Prostate gland (tissue), 2 donors: ENCODE data around the gene TNPO3.

ENCODE experiments used
- POLR2A ChIP-seq: fragments of 450-650 bp; IDR thresholded peaks from one replicate; pipeline ENCODE4 v1.6.1; 2016; ENCODE audit warnings: antibody characterized with exemption, mild to moderate bottlenecking
- POLR2AphosphoS5 ChIP-seq: sonication (generic); formaldehyde crosslinking; IDR thresholded peaks from one replicate; pipeline ENCODE4 v1.6.1; 2017; ENCODE audit warnings: antibody characterized with exemption
- TF ChIP-seq, protein P1 (sequence below), 4 experiments: fragments of 200-600 bp in 2 of 4; fragments of 450-650 bp in 2 of 4; sonication (generic) in 2 of 4; IDR thresholded peaks; 1 replicate in 3 of 4; 2 replicates in 1 of 4; pipeline ENCODE4 v1.5.1; 2016 to 2019; ENCODE audit warnings: antibody characterized with exemption in 4 of 4, mild to moderate bottlenecking in 2 of 4, moderate library complexity in 2 of 4

DNA sequence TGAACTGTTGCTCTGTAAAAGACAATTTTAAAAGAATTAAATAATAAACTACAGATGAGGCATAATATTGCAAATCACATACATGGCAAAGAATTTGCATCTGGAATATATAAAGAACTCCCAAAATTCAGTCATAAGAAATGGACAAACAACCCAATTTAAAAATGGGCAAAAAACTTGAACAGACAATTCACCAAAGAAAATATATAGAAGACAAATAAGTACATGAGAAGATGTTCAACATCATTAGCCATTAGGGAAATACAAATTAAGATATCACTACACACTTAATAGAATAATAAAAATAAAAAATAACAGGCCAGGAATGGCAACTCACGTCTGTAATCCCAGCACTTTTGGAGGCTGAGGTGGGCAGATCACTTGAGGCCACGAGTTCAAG lies 22.0 kb upstream of the TNPO3 start:
- TF ChIP-seq POLR2A: no peak
- TF ChIP-seq, protein P1, sequence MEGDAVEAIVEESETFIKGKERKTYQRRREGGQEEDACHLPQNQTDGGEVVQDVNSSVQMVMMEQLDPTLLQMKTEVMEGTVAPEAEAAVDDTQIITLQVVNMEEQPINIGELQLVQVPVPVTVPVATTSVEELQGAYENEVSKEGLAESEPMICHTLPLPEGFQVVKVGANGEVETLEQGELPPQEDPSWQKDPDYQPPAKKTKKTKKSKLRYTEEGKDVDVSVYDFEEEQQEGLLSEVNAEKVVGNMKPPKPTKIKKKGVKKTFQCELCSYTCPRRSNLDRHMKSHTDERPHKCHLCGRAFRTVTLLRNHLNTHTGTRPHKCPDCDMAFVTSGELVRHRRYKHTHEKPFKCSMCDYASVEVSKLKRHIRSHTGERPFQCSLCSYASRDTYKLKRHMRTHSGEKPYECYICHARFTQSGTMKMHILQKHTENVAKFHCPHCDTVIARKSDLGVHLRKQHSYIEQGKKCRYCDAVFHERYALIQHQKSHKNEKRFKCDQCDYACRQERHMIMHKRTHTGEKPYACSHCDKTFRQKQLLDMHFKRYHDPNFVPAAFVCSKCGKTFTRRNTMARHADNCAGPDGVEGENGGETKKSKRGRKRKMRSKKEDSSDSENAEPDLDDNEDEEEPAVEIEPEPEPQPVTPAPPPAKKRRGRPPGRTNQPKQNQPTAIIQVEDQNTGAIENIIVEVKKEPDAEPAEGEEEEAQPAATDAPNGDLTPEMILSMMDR (IDR thresholded peaks at IDR 0.05): no peak
- TF ChIP-seq POLR2AphosphoS5: no peak
